Stimulated activated CD4-positive, alpha-beta T cell treated with anti-CD3 and anti-CD28 coated beads, Interleukin-2, amount 100 ng/mL, for 24 hours (primary cell): ENCODE measurements around the gene SPTSSA.
"Not testable (repeated sequence)": the region's sequence is repeated elsewhere in the genome, so short reads cannot be mapped to it uniquely, and the experiment has no call there.

Experiments
- DNase-seq, 2 donors: peaks; one replicate each; pipeline ENCODE4 v3.0.0-alpha.2; 2020

Gene SPTSSA

DNA sequence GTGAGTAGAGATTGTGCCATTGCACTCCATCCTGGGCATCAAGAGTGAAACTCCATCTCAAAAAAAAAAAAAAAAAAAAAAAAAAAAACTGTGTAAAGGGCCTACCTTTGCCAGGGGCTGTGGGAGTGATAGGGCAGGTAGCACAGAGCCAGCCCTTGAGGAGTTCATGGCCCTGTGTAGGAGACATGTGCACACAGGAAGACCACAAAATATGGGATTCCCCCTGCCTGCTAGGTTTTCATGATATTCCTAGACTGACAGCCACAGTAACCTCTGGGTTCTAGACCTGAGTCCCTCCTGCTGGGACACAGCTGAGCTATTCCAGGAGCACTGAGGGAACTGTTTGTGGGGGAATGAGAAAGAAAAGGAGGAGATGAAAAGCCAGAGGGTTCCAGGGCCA lies 8.3 kb upstream of the SPTSSA start:
- no peak for DNase-seq

DNA sequence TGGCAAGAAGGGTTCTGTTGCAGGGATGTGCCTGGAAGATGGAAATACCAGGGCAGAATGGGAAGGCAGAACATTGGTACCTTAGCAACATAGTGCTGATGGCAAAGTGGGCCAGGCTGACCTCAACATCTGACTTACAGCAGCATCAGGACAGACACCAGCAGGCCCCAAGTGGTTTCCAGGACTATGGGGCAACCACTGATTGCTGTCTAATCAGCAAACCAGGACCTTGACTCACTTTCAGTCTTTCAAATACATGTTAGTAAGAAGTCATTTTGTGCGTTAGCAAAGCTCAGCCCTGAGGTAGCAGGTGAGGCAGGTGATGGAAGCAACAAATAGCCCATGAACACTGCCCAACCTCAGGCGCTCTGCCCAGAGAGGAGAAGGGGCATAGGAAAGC lies 4.7 kb upstream of the SPTSSA start:
- DNase-seq = no peak

GRCh38 chr14:34465069-34465859 lies 3.2 kb upstream of the SPTSSA start:
- DNase-seq = no peak

GRCh38 chr14:34463598-34463961 lies 1.5 kb upstream of the SPTSSA start:
- no peak for DNase-seq

DNA sequence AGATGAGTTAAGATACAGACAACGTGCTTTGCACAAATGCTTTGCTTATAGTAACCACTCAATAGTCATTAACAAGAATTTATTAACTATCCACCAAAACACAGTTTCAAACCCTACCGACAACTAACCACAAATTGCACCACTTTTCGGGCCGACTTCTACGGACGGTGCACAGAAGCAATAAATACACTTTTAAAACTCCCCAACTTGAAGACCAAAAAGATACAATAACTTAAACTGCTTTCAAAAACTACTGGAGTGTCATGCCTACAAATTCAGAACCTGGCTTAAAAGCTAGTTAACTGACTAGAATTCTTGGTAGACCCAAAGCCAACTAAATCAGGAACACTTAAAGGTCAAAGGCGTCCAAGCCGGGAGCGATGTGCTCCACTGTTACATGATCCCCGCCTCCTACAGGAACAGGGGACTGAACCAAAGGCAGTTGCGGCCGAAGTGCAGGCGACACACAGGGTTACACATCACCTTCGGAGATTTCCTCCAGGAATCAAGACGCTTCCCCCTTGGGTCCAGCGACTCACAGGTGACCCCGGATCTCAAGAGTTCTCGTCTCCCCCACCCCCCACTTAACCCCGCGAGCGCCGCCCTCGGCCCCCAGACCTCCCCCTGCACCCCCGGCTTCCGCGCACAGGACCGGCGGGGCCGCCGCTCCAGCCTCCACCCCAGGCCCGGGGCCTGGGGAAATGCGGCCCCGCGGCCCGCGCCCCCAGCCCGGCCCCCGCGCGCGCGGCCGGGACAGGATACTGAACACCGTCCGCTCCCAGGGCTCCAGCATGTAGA lies 507 bp downstream of the SPTSSA start:
- DNase-seq = peak; percentile 36 to 37

GRCh38 chr14:34460841-34461240 lies 1.2 kb downstream of the SPTSSA start:
- DNase-seq = no peak

DNA sequence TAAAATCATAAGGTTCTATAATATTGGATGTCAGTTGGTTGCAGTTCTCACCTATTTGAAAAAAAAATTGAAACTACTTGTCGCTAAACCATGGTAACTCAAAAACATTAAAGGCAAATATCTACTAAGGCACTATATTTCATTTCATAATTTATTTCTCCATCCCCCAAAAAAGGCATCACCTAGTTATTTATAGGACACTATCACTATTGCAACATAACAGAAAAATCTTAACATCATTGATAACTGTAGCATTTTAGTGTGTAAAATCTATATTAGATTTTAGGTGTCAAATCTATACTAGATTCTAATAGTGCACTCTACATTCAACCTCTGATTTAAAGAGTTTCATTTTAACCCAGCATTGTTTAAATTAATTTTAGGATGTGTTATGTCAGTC lies 1.7 kb downstream of the SPTSSA start:
- DNase-seq = no peak

- no peak for DNase-seq
Observed at GRCh38 chr14:34457186-34457585, 4.9 kb downstream of the SPTSSA start.

DNA sequence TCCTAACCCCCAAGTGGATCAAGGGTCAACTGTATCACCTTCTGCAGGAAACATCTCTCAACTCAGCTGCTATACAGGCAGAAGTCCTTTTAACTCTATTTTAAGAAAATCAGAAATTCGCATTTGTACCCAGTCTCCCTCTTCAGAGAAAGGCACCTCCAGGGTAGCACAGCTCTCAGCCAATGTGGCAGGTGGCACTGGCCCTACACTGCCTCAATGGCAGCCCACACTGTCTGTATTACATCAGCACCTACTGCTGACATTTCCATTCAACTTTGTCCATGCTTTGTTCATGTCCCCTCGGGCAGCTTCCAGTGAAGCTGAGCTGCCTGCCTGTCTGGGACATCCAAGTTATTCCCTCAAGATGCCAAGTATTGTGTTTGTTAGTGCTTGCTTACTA lies 8.8 kb downstream of the SPTSSA start:
- no peak for DNase-seq

DNA sequence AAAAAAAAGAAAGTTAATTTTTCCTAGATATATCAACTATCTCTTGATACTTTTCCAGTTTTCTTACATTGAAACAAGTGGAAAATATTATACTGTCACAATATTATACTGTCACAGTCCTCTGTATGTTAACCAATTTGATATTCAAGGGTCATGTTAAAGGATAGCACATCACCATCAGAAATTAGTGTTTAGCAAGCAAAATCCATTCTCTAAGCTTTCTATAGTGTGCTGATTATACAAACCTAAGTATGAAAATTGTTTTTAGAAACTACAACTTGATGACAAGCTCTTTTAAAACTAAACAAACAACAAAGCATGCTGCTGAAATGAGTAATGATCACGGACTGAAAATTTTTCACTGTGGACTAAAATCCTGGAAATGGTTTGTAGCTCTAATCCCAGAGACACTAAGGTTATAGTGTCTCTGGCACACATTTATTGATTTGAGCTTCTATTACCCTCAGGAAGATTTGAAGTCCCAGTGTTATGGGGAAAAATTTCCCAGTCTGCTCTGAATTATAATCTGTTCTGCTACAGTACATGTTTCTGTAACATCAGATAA lies 9.7 kb downstream of the SPTSSA start:
- no peak for DNase-seq

- DNase-seq = no peak
Observed at GRCh38 chr14:34450958-34451357, 11.1 kb downstream of the SPTSSA start.

- no peak for DNase-seq
Observed at GRCh38 chr14:34450542-34450915, 11.5 kb downstream of the SPTSSA start.

- no peak for DNase-seq
Observed at GRCh38 chr14:34449819-34450541, 12.1 kb downstream of the SPTSSA start.

DNA sequence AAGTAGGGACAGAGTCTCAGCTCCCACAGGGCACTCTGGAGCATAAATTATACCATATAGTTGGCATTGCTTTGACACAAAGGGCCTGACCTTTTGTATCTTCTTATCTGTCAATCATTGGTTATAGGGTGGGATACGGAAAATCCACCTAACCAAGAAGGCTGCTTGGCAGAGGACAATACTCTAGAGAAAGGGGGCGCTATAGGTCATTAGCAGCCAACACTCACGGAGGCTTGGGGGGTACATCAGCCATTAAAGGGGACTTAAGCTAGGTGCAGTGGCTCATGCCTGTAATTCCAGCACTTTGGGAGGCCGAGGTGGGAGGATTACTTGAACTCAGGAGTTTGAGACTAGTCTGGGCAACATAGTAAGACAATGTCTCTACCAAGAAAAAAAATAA lies 22.9 kb downstream of the SPTSSA start:
- no peak for DNase-seq

DNA sequence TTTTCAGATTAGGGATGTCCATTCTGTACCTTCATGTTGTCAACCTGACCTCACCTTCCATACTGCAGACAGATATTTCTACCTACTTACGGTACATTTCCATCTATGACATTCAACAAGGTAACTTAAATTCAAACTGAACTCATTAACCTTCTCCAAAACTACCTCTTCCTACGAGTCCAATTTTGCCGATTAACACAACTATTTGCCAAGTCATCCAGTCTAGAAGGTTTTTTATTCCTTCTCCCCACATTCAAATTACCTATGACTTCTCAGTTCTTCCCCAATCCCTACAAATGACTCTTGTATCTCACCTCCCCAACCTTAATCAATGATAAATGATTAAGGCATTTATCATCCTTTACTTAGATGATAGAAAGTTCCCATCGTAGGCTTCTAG lies 23.6 kb downstream of the SPTSSA start:
- no peak for DNase-seq

- DNase-seq = no peak
Observed at GRCh38 chr14:34437729-34438080, 24.3 kb downstream of the SPTSSA start.

DNA sequence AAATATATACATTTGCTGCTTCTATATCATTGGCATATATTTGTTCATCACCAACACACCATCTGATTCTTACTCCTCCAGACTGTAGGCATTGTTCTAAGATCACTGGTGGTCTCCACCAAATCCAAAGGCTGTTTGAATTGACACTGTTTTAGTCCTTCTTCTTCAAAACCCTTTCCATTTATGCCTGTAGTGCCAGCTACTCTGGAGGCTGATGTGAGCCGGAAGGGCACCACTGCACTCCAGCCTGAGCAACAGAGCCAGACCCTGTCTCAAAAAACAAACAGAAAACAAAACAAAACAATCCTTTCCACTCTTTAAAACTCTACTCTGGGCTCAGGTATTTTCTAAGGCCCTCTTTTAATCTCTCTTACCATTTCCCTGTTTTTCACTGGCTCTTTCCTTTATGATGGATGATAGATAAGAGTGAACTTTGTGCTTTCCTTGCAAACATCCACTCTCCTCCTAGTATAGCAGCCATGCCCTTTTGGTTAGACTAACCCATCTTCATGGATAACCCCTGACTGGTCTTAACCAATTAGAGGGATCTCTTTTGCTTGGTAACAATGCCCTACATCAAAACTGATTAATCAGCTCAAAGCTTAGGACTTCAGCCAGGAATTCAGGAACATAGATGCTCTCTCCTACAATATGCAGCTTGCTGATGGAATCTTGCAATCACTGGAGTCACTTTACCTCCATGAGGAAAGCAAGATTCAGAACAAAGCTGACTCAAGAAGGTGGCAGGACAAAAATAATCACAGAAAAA lies 24.9 kb downstream of the SPTSSA start:
- DNase-seq = no peak

- no peak for DNase-seq
Observed at GRCh38 chr14:34436118-34436905, 25.7 kb downstream of the SPTSSA start.

- DNase-seq = no peak
Observed at GRCh38 chr14:34433957-34434356, 28.1 kb downstream of the SPTSSA start.

DNA sequence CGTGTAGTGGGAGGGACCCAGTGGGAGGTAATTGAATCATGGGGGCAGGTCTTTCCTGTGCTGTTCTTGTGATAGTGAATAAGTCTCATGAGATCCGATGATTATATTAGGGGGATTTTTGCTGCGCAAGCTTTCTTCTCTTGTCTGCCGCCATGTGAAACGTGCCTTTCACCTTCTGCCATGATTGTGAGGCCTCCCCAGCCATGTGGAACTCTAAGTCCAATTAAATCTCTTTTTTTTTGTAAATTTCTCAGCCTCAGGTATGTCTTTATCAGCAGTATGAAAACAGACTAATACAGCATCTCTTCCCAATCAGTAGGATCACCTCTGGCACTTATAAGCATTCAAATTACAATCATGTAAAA lies 34.0 kb downstream of the SPTSSA start:
- not testable (repeated sequence) for DNase-seq

DNA sequence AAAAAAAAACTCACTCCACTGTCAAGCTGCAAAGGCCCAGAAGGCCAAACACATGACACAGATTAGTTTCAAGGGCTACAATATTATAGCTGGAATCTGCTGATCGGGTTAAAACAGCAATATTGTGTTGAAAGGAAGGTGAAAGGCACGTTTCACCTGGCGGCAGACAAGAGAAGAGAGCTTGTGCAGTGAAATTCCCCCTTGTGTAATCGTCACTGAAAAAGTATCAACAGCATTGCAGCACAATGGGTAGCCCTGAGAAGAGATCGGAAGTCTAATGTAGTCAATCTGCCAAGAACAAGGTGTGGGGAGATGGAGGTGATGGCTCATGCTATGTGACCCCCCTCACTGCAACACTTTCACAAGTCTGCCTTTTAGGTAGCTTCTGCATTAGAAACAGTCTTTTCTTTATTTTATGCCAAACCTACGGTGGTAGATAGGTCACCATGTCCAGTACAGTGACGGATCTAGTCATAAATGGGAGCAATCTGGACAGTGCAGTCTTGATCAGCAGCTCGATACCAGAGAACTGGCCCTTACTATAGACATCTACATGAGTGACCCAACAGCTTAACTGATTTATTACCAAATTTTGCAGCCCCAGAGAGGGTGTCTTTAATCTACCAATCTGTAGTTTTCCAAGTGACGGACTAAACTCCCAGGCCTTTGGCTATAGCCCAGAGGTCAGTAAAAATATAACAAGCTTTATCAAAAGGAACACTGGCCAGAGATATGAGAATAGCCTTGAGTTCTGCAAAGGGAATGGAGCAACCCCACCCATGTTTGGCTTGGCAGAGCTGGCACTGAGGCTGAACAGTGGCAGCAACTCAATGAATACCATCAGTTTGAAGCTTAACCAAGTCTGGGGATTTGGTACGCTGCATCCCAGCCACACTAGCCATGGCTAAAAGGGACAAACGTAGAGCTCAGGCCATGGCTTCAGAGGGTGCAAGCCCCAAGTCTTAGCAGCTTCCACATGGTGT lies 35.4 kb downstream of the SPTSSA start:
- DNase-seq = no peak
